ENCODE data around the gene RSRP1. TPM values are rescaled to one million over a fixed set of nuclear protein-coding genes. Genes with fewer than 3 reads are reported as not detected.

The RSRP1 gene
- total RNA-seq, 1 donor from 2014 or later, result 83.4 TPM

DNA sequence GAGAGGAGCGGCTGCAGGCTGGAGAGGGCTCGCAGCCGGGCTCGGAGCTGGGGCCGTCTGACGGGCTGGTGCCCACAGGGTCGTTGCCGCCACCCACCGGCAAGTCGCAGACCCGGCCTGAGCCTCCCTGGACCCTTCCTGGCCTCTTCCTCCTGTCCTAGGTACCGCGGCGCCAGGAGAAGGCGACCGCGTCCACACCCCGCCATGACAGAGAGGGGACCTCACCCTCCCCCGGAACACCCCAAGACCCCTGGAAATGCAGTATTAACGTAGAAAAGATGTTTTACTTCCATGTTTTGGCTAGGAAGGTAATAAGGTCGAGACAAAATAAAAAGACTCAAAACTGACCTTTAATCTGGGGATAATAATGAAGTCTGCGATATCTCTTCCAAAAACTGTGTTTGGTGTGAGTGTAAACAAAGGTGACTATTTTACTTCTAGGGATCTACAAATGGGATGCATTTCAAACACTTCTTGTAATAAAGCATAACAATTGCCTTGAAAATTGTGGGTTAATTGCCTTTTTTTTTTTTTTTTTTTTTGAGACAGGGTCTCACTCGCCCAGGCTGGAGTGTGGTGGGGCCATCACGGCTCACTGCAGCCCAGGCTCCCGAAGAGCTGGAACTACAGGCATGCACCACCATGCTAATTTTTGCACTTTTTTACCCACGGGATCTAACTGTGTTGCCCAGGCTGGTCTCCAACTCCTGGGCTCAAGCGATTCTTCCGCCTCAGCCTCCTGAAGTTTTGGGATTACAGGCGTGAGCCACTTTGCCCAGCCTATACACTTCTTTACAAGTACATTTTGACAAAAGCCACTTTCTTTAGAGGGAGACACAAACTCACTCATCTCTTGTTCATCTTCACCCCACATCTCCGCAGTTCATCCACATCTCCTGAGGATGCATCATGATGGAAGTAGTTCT lies 838 bp upstream of the RSRP1 start:
- TF ChIP-seq CTCF (IDR thresholded peaks at IDR 0.05; ENCODE audit: partially characterized antibody, unreplicated experiment), result no peak
- Mint-ChIP-seq H3K36me3 (ENCODE audit: unreplicated experiment) (no peaks in the 10 kb centered on the region), H3K27ac (ENCODE audit: unreplicated experiment) (peak overlapping the region; percentile 92), H3K4me1 (ENCODE audit: low read depth, unreplicated experiment) (peaks cover 10% of the 10 kb centered on the region), H3K4me3 (ENCODE audit: unreplicated experiment) (peak overlapping the region; percentile 76), H3K27me3 (ENCODE audit: unreplicated experiment) (peaks cover 10% of the 10 kb centered on the region), H3K9me3 (ENCODE audit: unreplicated experiment) (peaks cover 7% of the 10 kb centered on the region)
- no peak for DNase-seq

DNA sequence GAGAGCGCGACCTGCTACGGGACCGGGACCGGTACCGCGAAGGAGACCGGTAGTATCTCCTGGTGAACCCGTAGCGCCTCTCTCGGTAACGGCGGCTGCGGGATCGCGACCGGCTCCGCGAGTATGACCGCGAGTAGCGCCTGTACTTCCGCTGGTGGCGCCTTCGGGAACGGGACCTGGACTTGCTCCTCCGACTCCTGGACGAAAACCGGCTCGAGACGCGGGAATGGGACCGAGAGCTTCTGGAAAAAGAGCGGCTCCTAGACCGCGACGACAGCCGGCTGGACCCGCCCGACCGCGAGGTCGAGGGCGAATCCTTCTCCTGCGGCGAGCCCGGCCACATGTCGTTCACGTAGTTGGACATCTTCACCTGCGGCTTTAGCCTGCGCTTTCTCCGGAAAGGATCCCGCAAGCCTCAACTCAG lies 642 bp downstream of the RSRP1 start:
- H3K9me3 Mint-ChIP-seq (ENCODE audit: unreplicated experiment), result peaks cover 7% of the 10 kb centered on the region
- no peak for TF ChIP-seq CTCF (IDR thresholded peaks at IDR 0.05; ENCODE audit: partially characterized antibody, unreplicated experiment)
- peak overlapping the region; percentile 90 for H3K27ac Mint-ChIP-seq (ENCODE audit: unreplicated experiment)
- H3K4me3 Mint-ChIP-seq (ENCODE audit: unreplicated experiment), result peak overlapping the region; percentile 98
- peak; percentile 45 for DNase-seq
- peaks cover 10% of the 10 kb centered on the region for H3K27me3 Mint-ChIP-seq (ENCODE audit: unreplicated experiment)
- H3K36me3 Mint-ChIP-seq (ENCODE audit: unreplicated experiment), result no peaks in the 10 kb centered on the region
- peaks cover 10% of the 10 kb centered on the region for H3K4me1 Mint-ChIP-seq (ENCODE audit: low read depth, unreplicated experiment)

GRCh38 chr1:25245809-25246599 lies 1.2 kb downstream of the RSRP1 start:
- peaks cover 7% of the 10 kb centered on the region for H3K9me3 Mint-ChIP-seq (ENCODE audit: unreplicated experiment)
- TF ChIP-seq CTCF (IDR thresholded peaks at IDR 0.05; ENCODE audit: partially characterized antibody, unreplicated experiment), result no peak
- H3K36me3 Mint-ChIP-seq (ENCODE audit: unreplicated experiment), result no peaks in the 10 kb centered on the region
- DNase-seq, result no peak
- H3K27me3 Mint-ChIP-seq (ENCODE audit: unreplicated experiment), result peaks cover 10% of the 10 kb centered on the region
- H3K27ac Mint-ChIP-seq (ENCODE audit: unreplicated experiment), result peak overlapping the region; percentile 39
- H3K4me3 Mint-ChIP-seq (ENCODE audit: unreplicated experiment), result peak overlapping the region; percentile 98
- H3K4me1 Mint-ChIP-seq (ENCODE audit: low read depth, unreplicated experiment), result peaks cover 10% of the 10 kb centered on the region

- H3K36me3 Mint-ChIP-seq (ENCODE audit: unreplicated experiment), result no peaks in the 10 kb centered on the region
- no peak for DNase-seq
- H3K4me1 Mint-ChIP-seq (ENCODE audit: low read depth, unreplicated experiment), result peaks cover 10% of the 10 kb centered on the region
- peaks cover 10% of the 10 kb centered on the region for H3K27me3 Mint-ChIP-seq (ENCODE audit: unreplicated experiment)
- no peak for TF ChIP-seq CTCF (IDR thresholded peaks at IDR 0.05; ENCODE audit: partially characterized antibody, unreplicated experiment)
- H3K9me3 Mint-ChIP-seq (ENCODE audit: unreplicated experiment), result peaks cover 7% of the 10 kb centered on the region
- H3K27ac Mint-ChIP-seq (ENCODE audit: unreplicated experiment), result no peak overlapping the region
- peak overlapping the region; percentile 98 for H3K4me3 Mint-ChIP-seq (ENCODE audit: unreplicated experiment)
These were observed 1.9 kb downstream of the RSRP1 start for GRCh38 chr1:25245393-25245792.
